Vagina (tissue), 2 donors: ENCODE data around the gene ZNF598.
A peak's percentile ranks its signal among the peaks of the same experiment; 100 is the strongest.

Experiments used
- POLR2A ChIP-seq, 2 donors: fragments of 450-650 bp; IDR thresholded peaks; one replicate each; pipeline ENCODE4 v1.6.1; 2017; ENCODE audit warnings: antibody characterized with exemption in 2 of 2, mild to moderate bottlenecking in 2 of 2, moderate library complexity in 2 of 2
- POLR2AphosphoS5 ChIP-seq, 2 donors: sonication (generic); formaldehyde crosslinking; IDR thresholded peaks; one replicate each; pipeline ENCODE4 v1.9.0; 2017; ENCODE audit warnings: antibody characterized with exemption in 2 of 2, mild to moderate bottlenecking in 2 of 2, low read depth in 1 of 2; ENCODE audit not compliant: insufficient read depth in 1 of 2

- TF ChIP-seq POLR2AphosphoS5 (IDR thresholded peaks at IDR 0.05; ENCODE audit: insufficient read depth in 1 of 2, low read depth in 1 of 2) (peak; percentile 35 to 48), POLR2A (IDR thresholded peaks at IDR 0.05) (no peak)
Observed at GRCh38 chr16:2008009-2008526, 1.6 kb downstream of the ZNF598 start.
